Endothelial cell of umbilical vein (primary cell): ENCODE data around the gene KCNG1. TPM values are rescaled to one million over a fixed set of nuclear protein-coding genes. Genes with fewer than 3 reads are reported as not detected.

Experiments used
- BruUV-seq: library from RNA; stranded (reverse); fragments of 400-500 nt; replicated peaks from 2 replicates; lab custom pipeline; 2021; lab: Mats Ljungman, UMichigan
- CTCF ChIA-PET: fragments of 300-600, 350-600 bp; sonication (Branson Sonifier 250); formaldehyde crosslinking; loops from one replicate; lab custom pipeline; 2021; ENCODE audit warnings: antibody characterized with exemption, inconsistent platforms; lab: Charles Lee
- POLR2A ChIA-PET: fragments of 300-600, 350-600 bp; sonication (Branson Sonifier 250); formaldehyde crosslinking; loops from one replicate; lab custom pipeline; 2021; ENCODE audit warnings: antibody characterized with exemption, inconsistent platforms; lab: Charles Lee
- DNase-seq: peaks from one replicate; pipeline ENCODE4 v3.0.0-alpha.2; 2011; ENCODE audit warnings: low read depth, low spot score
- FAIRE-seq: peaks from 2 replicates; lab custom pipeline; 2011; peaks lifted over from hg19 to GRCh38; lab: Jason Lieb, UNC
- H2AFZ ChIP-seq: 2 replicates; pipeline ENCODE4 v1.6.0; 2012; ENCODE audit warnings: low read depth, low read length, control low read depth, inconsistent platforms
- H3K27ac ChIP-seq: 2 replicates; pipeline ENCODE4 v1.5.1; 2011; ENCODE audit warnings: low read depth, mild to moderate bottlenecking, control low read depth, low read length, moderate library complexity; ENCODE audit not compliant: insufficient read depth
- H3K27me3 ChIP-seq, 2 experiments: 2 replicates each; pipeline versions ENCODE4 v1.6.0 to v1.6.1; 2011; ENCODE audit warnings: low read length in 2 of 2, mixed read lengths in 1 of 2; ENCODE audit not compliant: control insufficient read depth in 2 of 2, insufficient read depth in 2 of 2
- H3K36me3 ChIP-seq, 2 experiments: 2 replicates in 1 of 2; 3 replicates in 1 of 2; pipeline ENCODE4 v1.5.1; 2011; ENCODE audit warnings: low read length in 2 of 2, mild to moderate bottlenecking in 1 of 2, moderate library complexity in 1 of 2; ENCODE audit not compliant: control insufficient read depth in 2 of 2, insufficient read depth in 2 of 2; ENCODE audit errors: extremely low read depth in 1 of 2
- H3K4me1 ChIP-seq: 3 replicates; pipeline ENCODE4 v1.5.1; 2011; ENCODE audit warnings: mild to moderate bottlenecking, low read length; ENCODE audit not compliant: control insufficient read depth, insufficient read depth; ENCODE audit errors: extremely low read depth
- H3K4me2 ChIP-seq: 2 replicates; pipeline ENCODE4 v1.6.1; 2011; ENCODE audit warnings: low read length, control low read depth, mixed read lengths; ENCODE audit not compliant: insufficient read depth
- H3K4me3 ChIP-seq, 3 experiments: fragments of 200-600 bp in 1 of 3; sonication (generic), shearing (Covaris generic) in 1 of 3; replicated peaks in 1 of 3; 2 replicates each; pipeline ENCODE4 v1.5.1; 2011 to 2016; ENCODE audit warnings: control low read depth in 3 of 3, low read length in 3 of 3, mild to moderate bottlenecking in 2 of 3, inconsistent platforms in 1 of 3, low read depth in 1 of 3, moderate library complexity in 1 of 3; ENCODE audit not compliant: insufficient read depth in 1 of 3
- H3K79me2 ChIP-seq: 2 replicates; pipeline ENCODE4 v1.6.0; 2012; ENCODE audit warnings: low read length, inconsistent platforms; ENCODE audit not compliant: control insufficient read depth, insufficient read depth
- H3K9ac ChIP-seq: replicated peaks from 2 replicates; pipeline ENCODE3; 2011; ENCODE audit warnings: low read length, control low read depth; ENCODE audit not compliant: insufficient read depth; ENCODE audit errors: extremely low read depth
- H3K9me1 ChIP-seq: replicated peaks from 3 replicates; pipeline ENCODE4 v1.6.0; 2011; ENCODE audit warnings: mild to moderate bottlenecking, low read length; ENCODE audit not compliant: control insufficient read depth, insufficient read depth; ENCODE audit errors: extremely low read depth
- H3K9me3 ChIP-seq: replicated peaks from 2 replicates; pipeline ENCODE4 v1.5.1; 2012; ENCODE audit warnings: low read length, inconsistent platforms; ENCODE audit not compliant: control insufficient read depth, insufficient read depth
- H4K20me1 ChIP-seq: replicated peaks from 2 replicates; pipeline ENCODE3; 2011; ENCODE audit warnings: mild to moderate bottlenecking, low read length; ENCODE audit not compliant: control insufficient read depth, insufficient read depth; ENCODE audit errors: extremely low read depth
- EZH2 ChIP-seq: IDR thresholded peaks from 2 replicates; pipeline ENCODE4 v1.6.1; 2012; ENCODE audit warnings: borderline replicate concordance, low read depth, mild to moderate bottlenecking, moderate library complexity, low read length, inconsistent platforms; ENCODE audit not compliant: severe bottlenecking
- FOS ChIP-seq: IDR thresholded peaks from 2 replicates; pipeline ENCODE4 v1.6.1; 2011; ENCODE audit warnings: mild to moderate bottlenecking, low read length, moderate library complexity, borderline replicate concordance; ENCODE audit not compliant: insufficient read depth
- GATA2 ChIP-seq: IDR thresholded peaks from 2 replicates; pipeline ENCODE4 v1.7.0; 2011; ENCODE audit warnings: low read depth, mild to moderate bottlenecking, moderate library complexity, mixed read lengths, low read length; ENCODE audit not compliant: insufficient read length, insufficient read depth
- JUN ChIP-seq: IDR thresholded peaks from 2 replicates; pipeline ENCODE4 v1.6.1; 2011; ENCODE audit warnings: borderline replicate concordance, low read depth; ENCODE audit not compliant: insufficient read length, insufficient read depth
- POLR2A ChIP-seq: IDR thresholded peaks from 2 replicates; pipeline ENCODE4 v1.6.1; 2012; ENCODE audit warnings: low read depth, mild to moderate bottlenecking, control low read depth, low read length
- dilution Hi-C: fragments of 300-500 bp; cut with MboI; formaldehyde crosslinking; loops from one replicate; pipeline ENCODE4 v1.15.0; 2019; ENCODE audit warnings: low sequenced_read_pairs; ENCODE audit not compliant: extremely low pct_ligation_motif_present
- intact Hi-C: fragments of 100-400 bp; cut with micrococcal nuclease; formaldehyde crosslinking; loops from one replicate; pipeline ENCODE4 v1.10.0; 2022
- polyA plus RNA-seq, 4 experiments: library from polyadenylated mRNA; depleted of rRNA in 3 of 4; stranded (reverse) in 3 of 4; unstranded in 1 of 4; fragments of >200 nt; gene quantifications; 2 replicates each; pipeline versions ENCODE4 v1.2.1 to v1.2.3, GENCODE V29; 2011 to 2012; ENCODE audit warnings: missing spikeins in 1 of 4
- total RNA-seq: library from RNA; stranded (reverse); gene quantifications from 2 replicates; pipeline ENCODE4 v1.2.3, GENCODE V29; 2021
- TF ChIP-seq, protein P1 (sequence below), 2 donors: IDR thresholded peaks; 1 replicate in 1 of 2; 2 replicates in 1 of 2; pipeline ENCODE4 v1.5.1; 2011; ENCODE audit warnings: low read length in 2 of 2, mild to moderate bottlenecking in 2 of 2, moderate library complexity in 2 of 2, control low read depth in 1 of 2, inconsistent platforms in 1 of 2, low read depth in 1 of 2; ENCODE audit not compliant: insufficient read depth in 1 of 2; ENCODE audit errors: extremely low read depth in 1 of 2

Gene KCNG1
- total and polyA plus RNA-seq, 2 donors (not counting 3 experiments of a cell fraction or from before 2014, with no cell fraction given), result 0.22 to 1.1 TPM

DNA sequence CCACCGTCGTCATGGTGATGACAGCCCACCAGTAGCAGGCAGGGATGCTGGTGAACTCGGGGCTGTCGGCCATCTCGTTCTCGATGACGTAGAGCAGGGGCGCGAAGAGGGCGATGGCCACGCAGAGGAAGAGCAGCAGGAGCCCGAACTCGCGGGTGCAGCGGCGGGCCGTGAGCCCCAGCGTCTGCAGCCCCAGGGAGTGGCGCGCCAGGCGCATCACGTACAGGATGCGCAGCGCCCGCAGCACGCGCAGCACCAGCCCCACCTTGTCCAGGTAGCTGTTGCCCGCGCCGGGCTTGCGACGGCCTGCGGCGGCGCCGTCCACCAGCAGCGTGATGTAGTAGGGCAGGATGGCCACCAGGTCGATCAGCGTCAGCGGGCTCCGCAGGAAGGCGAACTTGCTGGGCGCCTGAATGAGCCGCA, 18.6 kb downstream of the KCNG1 start:
- dilution Hi-C loops, result no loop called here
- no peak overlapping the region for H3K27ac ChIP-seq
- no peak overlapping the region for H3K4me2 ChIP-seq
- no peak for FAIRE-seq
- H3K4me1 ChIP-seq, result no peaks in the 10 kb centered on the region
- POLR2A ChIA-PET, result no interaction called here
- TF ChIP-seq, protein P1, sequence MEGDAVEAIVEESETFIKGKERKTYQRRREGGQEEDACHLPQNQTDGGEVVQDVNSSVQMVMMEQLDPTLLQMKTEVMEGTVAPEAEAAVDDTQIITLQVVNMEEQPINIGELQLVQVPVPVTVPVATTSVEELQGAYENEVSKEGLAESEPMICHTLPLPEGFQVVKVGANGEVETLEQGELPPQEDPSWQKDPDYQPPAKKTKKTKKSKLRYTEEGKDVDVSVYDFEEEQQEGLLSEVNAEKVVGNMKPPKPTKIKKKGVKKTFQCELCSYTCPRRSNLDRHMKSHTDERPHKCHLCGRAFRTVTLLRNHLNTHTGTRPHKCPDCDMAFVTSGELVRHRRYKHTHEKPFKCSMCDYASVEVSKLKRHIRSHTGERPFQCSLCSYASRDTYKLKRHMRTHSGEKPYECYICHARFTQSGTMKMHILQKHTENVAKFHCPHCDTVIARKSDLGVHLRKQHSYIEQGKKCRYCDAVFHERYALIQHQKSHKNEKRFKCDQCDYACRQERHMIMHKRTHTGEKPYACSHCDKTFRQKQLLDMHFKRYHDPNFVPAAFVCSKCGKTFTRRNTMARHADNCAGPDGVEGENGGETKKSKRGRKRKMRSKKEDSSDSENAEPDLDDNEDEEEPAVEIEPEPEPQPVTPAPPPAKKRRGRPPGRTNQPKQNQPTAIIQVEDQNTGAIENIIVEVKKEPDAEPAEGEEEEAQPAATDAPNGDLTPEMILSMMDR (IDR thresholded peaks at IDR 0.05; ENCODE audit: extremely low read depth in 1 of 2, insufficient read depth in 1 of 2, low read depth in 1 of 2, low read length in 2 of 2), result no peak
- TF ChIP-seq JUN (no peak), EZH2 (no peak), POLR2A (no peak), FOS (no peak), GATA2 (no peak)
- H4K20me1 ChIP-seq, result no peaks in the 10 kb centered on the region
- intact Hi-C loops, result no loop called here
- CTCF ChIA-PET, result interaction anchor here (0.9 to 2.0 kb wide), 2 partner anchors 11 to 696 kb away, joined by 3 to 10 read pairs; no protein-coding TSS in a partner anchor
- H3K9me1 ChIP-seq, result no peaks in the 10 kb centered on the region
- no peak for DNase-seq
- no peak overlapping the region for H3K9ac ChIP-seq
- H3K4me3 ChIP-seq, result no peak overlapping the region
- H3K36me3 ChIP-seq, result no peaks in the 10 kb centered on the region
- BruUV-seq, result no TSS peak
- no peak overlapping the region for H2AFZ ChIP-seq
- no peaks in the 10 kb centered on the region for H3K79me2 ChIP-seq
- H3K9me3 ChIP-seq, result no peaks in the 10 kb centered on the region
- H3K27me3 ChIP-seq, result peaks cover 0 to 3% of the 10 kb centered on the region in 2 experiments
